Skeletal muscle satellite cell (primary cell): ENCODE measurements around the gene EMD.
A peak's percentile ranks its signal among the peaks of the same experiment; 100 is the strongest.
"Not testable (repeated sequence)": the region's sequence is repeated elsewhere in the genome, so short reads cannot be mapped to it uniquely, and the experiment has no call there.

Experiments
- H3K27me3 ChIP-seq: 2 replicates; pipeline ENCODE4 v1.7.0; 2013; ENCODE audit warnings: low read length; ENCODE audit not compliant: control insufficient read depth, insufficient read depth
- H3K36me3 ChIP-seq: 2 replicates; pipeline ENCODE4 v1.7.0; 2013; ENCODE audit warnings: mild to moderate bottlenecking, control low read depth, low read length; ENCODE audit not compliant: insufficient read depth
- H3K4me1 ChIP-seq: 2 replicates; pipeline ENCODE4 v1.7.0; 2013; ENCODE audit warnings: low read length; ENCODE audit not compliant: control insufficient read depth, insufficient read depth
- H3K4me2 ChIP-seq: 2 replicates; pipeline ENCODE4 v1.7.0; 2013; ENCODE audit warnings: mild to moderate bottlenecking, low read length
- H3K4me3 ChIP-seq: 2 replicates; pipeline ENCODE4 v1.7.0; 2013; ENCODE audit warnings: low read length
- H3K9ac ChIP-seq: 2 replicates; pipeline ENCODE4 v1.7.0; 2013; ENCODE audit warnings: mild to moderate bottlenecking, low read depth, low read length, moderate library complexity
- H3K9me3 ChIP-seq: replicated peaks from 2 replicates; pipeline ENCODE4 v1.7.0; 2013; ENCODE audit warnings: mild to moderate bottlenecking, control low read depth, low read length

EMD gene

DNA sequence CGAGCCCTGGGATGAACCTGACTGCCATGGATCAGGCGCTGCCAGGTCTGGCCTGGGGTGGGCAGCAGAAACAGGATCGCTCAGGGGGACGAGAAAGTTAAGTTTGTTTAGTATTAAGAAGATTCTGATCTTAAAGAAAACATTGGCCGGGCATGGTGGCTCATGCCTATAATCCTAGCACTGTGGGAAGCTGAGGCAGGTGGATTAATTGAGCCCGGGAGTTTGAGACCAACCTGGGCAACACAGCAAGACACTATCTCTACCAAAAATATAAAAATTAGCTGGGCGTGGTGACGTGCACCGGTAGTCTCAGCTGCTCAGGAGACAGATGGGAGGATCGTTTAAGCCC is 4.0 kb upstream of the EMD start:
- Histone ChIP-seq H3K9ac (peak overlapping the region; percentile 18), H3K9me3 (no peaks in the 10 kb centered on the region), H3K4me2 (peak overlapping the region; percentile 73), H3K36me3 (peaks cover 8% of the 10 kb centered on the region), H3K4me3 (peak overlapping the region; percentile 56), H3K27me3 (no peaks in the 10 kb centered on the region), H3K4me1 (peaks cover 32% of the 10 kb centered on the region)

DNA sequence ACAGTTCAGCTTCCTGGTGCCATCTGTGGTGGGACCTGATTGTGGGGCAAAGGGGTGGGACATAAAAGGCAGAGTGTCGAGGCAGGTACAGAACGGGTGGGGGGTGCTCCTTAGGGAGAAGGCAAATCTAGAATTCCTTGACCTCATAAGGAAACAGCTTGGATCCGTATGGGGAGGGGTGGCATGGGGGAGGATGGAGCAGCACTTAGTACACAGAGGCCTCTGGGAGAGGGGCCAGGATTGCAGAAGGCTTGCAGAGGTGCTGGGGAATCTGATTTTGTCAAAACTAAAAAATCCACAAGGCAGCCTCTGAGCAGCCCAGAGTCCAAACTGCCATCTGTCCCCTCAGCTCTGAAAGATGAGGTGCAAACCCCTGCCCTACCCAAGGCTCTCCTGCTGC is 2.3 kb upstream of the EMD start:
- Histone ChIP-seq H3K27me3 (no peaks in the 10 kb centered on the region), H3K36me3 (peaks cover 5% of the 10 kb centered on the region), H3K9ac (no peak overlapping the region), H3K4me3 (no peak overlapping the region), H3K4me2 (no peak overlapping the region), H3K4me1 (peaks cover 39% of the 10 kb centered on the region), H3K9me3 (no peaks in the 10 kb centered on the region)

DNA sequence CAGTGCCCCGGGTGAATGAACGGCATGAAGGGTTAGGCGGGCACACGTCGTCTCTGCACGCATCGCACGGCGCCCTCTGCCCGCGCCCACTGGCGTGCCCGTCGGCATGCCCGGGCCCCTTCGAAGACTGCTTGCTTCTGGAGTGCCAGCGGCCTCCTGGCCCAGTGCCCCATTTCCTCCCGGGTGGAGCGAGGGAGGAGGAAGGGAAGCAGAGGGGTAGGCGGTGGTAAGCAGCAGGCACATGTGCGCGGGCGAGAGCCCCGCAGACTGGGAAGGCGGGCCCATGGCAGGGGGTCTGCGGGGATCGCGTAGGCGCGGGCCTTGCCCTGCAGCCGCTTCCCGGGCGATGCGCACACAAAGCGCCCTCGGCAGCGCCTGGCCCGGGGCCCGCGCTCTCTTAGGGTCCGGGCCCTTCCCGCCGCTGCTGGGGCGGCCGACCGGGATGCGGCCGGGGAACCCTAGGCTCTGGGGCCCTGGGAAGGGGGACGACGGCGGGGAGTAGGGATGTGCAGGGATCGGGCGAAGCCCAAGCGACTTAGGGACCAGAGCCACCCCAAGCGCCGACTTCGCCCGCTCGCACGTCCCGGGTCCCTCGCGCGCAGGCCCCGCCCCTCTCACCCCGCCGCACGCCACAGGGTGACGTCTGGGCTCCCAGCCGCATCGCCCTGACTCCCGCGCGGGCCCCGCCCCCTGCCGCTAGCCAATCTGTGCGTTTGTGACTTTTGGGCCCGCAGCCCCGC is 866 bp upstream of the EMD start:
- Histone ChIP-seq H3K27me3 (no peaks in the 10 kb centered on the region), H3K4me3 (peak overlapping the region; percentile 75), H3K36me3 (peaks cover 5% of the 10 kb centered on the region), H3K9ac (peak overlapping the region; percentile 86), H3K9me3 (no peaks in the 10 kb centered on the region), H3K4me2 (peak overlapping the region; percentile 95), H3K4me1 (peaks cover 28% of the 10 kb centered on the region)

DNA sequence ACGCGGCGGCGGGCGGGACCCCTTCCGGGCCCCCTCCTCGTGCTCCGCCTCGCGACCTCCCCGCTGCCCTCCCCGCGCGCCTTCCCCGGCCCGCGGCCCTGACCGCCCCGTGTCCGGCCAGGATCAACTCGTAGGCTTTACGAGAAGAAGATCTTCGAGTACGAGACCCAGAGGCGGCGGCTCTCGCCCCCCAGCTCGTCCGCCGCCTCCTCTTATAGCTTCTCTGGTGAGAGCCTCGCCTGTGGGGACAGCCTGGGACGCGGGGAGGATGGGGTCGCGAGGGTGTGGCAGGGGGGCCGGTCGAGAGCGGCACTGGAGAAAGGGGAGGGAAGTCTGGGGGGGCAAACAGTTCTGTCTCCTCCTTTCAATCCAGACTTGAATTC is 465 bp downstream of the EMD start:
- peaks cover 5% of the 10 kb centered on the region for H3K36me3 ChIP-seq
- peak overlapping the region; percentile 100 for H3K9ac ChIP-seq
- H3K27me3 ChIP-seq, result no peaks in the 10 kb centered on the region
- H3K4me1 ChIP-seq, result peaks cover 20% of the 10 kb centered on the region
- H3K9me3 ChIP-seq, result no peaks in the 10 kb centered on the region
- peak overlapping the region; percentile 71 for H3K4me3 ChIP-seq
- peak overlapping the region; percentile 86 for H3K4me2 ChIP-seq

DNA sequence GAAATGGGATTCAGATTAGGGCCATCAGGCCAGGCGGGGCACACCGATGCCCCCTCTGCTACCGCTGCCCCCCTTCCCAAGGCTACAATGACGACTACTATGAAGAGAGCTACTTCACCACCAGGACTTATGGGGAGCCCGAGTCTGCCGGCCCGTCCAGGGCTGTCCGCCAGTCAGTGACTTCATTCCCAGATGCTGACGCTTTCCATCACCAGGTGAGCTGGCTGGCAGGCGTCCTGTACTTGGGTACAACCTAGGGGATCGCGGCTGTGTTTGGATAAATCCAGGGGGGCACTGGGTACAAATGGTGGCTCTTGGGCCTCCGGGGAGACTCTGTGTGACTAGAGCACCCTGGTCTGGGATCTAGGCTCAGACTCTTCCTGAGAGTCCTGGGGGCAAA is 1.1 kb downstream of the EMD start:
- peaks cover 15% of the 10 kb centered on the region for H3K4me1 ChIP-seq
- no peaks in the 10 kb centered on the region for H3K27me3 ChIP-seq
- H3K9me3 ChIP-seq, result no peaks in the 10 kb centered on the region
- H3K4me2 ChIP-seq, result peak overlapping the region; percentile 86
- H3K9ac ChIP-seq, result peak overlapping the region; percentile 100
- peaks cover 5% of the 10 kb centered on the region for H3K36me3 ChIP-seq
- peak overlapping the region; percentile 71 for H3K4me3 ChIP-seq

DNA sequence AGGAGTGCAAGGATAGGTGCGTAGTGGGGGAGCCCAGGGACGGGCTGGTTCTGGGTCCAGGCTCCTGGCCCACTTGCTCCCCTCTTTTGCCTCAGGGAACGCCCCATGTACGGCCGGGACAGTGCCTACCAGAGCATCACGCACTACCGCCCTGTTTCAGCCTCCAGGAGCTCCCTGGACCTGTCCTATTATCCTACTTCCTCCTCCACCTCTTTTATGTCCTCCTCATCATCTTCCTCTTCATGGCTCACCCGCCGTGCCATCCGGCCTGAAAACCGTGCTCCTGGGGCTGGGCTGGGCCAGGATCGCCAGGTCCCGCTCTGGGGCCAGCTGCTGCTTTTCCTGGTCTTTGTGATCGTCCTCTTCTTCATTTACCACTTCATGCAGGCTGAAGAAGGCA is 1.7 kb downstream of the EMD start:
- Histone ChIP-seq H3K9ac (peak overlapping the region; percentile 100), H3K9me3 (no peaks in the 10 kb centered on the region), H3K4me2 (peak overlapping the region; percentile 86), H3K27me3 (no peaks in the 10 kb centered on the region), H3K4me3 (peak overlapping the region; percentile 71), H3K4me1 (peaks cover 14% of the 10 kb centered on the region), H3K36me3 (peaks cover 5% of the 10 kb centered on the region)

DNA sequence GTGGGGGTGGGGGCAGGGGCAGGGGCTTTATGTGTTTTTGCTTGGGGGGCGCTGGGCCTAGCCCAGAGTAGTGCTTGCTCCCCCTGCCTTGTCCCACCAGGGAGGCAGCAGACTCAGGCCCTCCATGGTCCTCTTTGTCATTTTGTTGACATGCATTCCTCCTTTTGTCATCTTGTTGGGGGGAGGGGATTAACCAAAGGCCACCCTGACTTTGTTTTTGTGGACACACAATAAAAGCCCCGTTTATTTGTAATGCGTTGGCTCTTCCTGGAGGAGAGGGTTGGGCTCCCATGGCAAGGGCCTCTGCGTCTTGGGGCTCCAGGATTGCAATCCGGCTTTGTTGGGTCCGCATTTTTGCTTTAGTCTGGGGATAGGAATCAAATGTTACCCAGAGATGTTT is 2.2 kb downstream of the EMD start:
- H3K4me1 ChIP-seq, result peaks cover 14% of the 10 kb centered on the region

DNA sequence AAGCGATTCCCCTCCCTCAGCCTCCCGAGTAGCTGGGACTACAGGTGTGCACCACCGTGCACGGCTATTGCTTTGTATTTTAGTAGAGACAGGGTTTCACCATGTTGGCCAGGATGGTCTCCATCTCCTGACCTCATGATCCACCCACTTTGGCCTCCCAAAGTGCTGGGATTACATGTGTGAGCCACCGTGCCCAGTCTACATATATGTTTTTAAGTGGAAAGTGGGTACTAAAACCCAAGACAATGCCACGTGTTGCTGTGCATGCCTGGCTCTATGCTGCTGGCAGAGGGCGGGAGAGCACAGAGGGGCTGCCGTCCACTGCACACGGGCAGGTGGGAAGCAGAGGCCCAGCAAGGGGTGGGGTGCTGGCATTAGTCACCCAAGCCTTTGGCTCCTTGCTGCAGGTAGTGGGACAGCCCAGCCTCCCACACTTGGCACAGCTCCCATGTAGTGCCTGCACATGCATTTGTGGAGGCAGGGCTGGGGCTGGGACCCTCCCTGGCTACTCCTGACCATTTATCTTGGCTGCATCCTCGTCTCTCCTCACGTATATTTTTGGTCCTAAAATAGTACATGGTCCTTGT is 3.5 kb downstream of the EMD start:
- Histone ChIP-seq H3K9me3 (no peaks in the 10 kb centered on the region), H3K4me2 (no peak overlapping the region)

More for the DNA sequence above, 2.2 kb downstream of the EMD start:
- Histone ChIP-seq H3K27me3 (no peaks in the 10 kb centered on the region), H3K9ac (no peak overlapping the region), H3K4me2 (no peak overlapping the region), H3K36me3 (peaks cover 5% of the 10 kb centered on the region), H3K9me3 (no peaks in the 10 kb centered on the region), H3K4me3 (no peak overlapping the region)

DNA sequence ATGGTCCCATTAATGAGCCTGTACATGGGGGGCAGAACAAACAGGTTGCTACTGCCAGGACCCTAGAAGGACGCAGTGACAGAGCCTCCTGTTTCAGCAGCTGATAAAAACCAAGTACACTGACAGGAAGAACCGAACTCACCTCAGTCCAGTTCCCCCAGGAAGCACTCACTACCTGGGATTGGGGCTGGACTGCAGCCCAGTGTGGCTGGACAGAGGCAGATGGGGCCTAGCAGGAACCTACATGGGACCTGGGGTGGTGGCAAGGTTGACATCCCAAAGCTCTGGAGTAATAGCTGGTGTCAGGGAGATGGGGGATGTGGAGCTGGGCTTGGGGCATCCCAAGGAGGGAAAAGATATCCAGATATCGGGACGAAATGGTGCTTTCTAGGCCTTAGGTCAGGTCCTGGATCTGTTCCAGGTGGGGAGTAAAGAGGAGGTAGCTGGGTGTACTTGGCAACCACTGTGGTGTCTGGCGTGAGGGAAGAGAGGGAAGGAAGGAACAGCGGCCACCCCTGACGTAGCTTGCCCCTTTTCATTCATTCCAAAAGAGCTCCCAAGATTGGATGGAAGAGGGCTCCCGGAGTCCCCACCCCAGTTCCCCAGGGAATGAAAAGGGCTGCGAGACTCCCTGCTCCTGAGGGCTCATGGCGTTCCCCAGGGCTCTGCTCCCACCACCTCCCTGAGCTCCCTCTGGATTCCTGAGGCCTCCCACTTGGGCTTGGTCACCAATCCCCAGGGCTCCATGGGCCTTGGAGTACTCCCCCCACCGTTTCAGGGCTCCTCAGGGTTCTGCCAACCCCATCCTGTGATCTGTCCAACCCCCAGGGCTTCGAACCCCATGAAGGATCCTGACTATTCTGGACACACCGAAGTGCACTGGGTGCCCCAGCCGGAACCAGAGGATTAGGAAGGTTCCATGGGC is 4.5 kb downstream of the EMD start:
- Histone ChIP-seq H3K4me1 (peaks cover 7% of the 10 kb centered on the region), H3K36me3 (peaks cover 5% of the 10 kb centered on the region), H3K9ac (no peak overlapping the region), H3K4me3 (no peak overlapping the region), H3K9me3 (no peaks in the 10 kb centered on the region), H3K4me2 (no peak overlapping the region), H3K27me3 (no peaks in the 10 kb centered on the region)

More for the DNA sequence above, 3.5 kb downstream of the EMD start:
- Histone ChIP-seq H3K4me1 (peaks cover 14% of the 10 kb centered on the region), H3K36me3 (peaks cover 5% of the 10 kb centered on the region), H3K9ac (no peak overlapping the region), H3K27me3 (no peaks in the 10 kb centered on the region), H3K4me3 (no peak overlapping the region)

DNA sequence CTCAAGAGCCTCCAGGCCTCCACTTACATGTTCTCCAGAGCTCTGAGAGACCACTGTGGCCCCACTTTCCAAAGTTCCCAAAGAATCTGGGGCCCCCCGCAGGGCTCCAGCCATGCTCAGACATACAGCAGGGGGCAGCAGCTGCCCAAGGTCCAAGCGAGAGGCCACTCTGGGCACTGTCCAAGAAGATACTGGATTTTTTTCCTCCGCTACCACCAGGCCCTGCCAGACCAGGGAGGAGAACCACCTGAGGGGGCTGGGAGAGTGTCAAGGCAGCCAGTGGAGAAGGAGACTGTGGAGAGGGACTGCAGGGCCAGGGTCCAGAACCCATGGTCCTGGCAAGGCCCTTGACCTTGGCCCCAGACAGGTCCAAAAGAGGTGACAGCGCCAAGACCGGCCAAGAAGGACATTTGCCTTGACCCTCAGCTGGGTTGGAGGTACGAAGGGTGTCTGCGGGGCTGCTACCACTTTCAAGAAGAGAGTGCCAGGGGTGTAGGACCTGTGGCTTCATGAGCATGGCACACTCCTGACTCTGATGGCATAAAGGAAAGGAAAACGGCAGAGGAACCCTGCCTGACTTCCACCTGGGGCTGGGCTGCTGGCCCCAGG is 5.3 kb downstream of the EMD start:
- Histone ChIP-seq H3K4me2 (no peak overlapping the region), H3K27me3 (no peaks in the 10 kb centered on the region), H3K4me1 (peaks cover 7% of the 10 kb centered on the region), H3K9me3 (no peaks in the 10 kb centered on the region), H3K4me3 (no peak overlapping the region), H3K9ac (no peak overlapping the region), H3K36me3 (peaks cover 5% of the 10 kb centered on the region)

DNA sequence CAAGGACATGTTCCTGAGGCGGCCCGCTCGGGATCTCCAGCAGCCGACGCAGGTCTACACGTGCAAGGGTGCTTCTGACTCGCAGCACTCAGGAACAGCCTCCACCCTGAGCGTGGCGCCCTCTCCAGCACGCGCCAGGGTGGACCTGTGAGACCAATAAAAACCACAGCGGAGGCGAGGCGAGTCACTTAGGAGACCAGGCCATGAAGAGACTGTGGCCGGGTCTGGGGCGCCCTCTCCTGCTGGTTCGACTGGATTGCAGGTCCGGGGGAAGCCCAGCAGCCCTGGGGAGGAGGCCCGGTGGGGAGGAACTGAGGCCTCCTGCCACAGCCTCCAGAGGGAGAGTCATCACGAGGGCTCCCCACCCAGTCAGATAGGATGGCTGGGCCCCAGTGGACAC is 9.0 kb downstream of the EMD start:
- H3K4me2 ChIP-seq, H3K4me3 ChIP-seq, H3K36me3 ChIP-seq, H3K9ac ChIP-seq, H3K27me3 ChIP-seq, H3K4me1 ChIP-seq, H3K9me3 ChIP-seq: not testable (repeated sequence)
